ENCODE measurements around the gene PDE4D.

DNA sequence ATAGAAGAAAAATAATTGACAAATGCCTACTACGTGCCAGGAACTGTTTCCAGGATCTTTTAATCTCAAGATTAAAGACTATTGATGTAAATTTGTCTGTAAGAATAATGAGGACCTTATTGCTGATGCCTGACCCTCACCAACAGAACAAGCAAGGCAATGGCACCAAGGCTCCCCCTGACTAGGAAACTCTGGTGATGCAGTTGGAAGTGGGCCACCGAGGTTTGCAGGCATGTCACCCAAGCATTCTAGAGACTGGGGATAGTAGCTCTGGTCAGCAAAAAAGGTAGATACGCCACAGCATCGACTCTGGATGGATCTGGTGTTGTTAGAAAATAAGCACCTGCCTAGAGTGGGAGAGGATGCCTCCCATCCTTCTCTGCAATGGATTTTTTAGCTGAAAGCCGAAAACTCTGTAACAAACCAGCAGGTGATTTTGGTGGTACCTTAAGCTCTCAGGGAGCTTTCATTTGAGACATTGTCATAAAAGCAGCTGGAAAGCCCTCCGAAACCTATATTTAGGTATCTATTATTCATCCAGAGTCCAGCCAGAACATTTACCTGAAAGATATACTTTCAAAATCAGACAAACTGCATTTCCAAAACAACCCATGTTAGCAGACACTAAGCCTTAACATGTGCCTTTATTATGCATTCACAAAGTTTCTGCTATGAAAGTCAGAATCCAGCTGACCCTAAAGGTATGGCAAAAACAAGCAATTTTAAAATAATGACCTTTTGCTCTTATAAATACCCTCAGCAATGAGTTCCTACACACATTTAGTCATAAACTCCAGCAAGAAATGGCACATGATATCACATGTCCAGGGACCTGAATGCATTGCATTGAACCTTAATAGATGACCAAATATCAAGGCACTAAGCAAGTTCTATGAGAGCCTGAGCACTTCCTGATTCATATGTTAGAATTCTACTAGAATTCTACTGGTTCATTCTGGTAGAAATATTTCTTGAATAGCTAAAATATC, 308.4 kb downstream of the PDE4D start:
- TF ChIP-seq, protein P1, sequence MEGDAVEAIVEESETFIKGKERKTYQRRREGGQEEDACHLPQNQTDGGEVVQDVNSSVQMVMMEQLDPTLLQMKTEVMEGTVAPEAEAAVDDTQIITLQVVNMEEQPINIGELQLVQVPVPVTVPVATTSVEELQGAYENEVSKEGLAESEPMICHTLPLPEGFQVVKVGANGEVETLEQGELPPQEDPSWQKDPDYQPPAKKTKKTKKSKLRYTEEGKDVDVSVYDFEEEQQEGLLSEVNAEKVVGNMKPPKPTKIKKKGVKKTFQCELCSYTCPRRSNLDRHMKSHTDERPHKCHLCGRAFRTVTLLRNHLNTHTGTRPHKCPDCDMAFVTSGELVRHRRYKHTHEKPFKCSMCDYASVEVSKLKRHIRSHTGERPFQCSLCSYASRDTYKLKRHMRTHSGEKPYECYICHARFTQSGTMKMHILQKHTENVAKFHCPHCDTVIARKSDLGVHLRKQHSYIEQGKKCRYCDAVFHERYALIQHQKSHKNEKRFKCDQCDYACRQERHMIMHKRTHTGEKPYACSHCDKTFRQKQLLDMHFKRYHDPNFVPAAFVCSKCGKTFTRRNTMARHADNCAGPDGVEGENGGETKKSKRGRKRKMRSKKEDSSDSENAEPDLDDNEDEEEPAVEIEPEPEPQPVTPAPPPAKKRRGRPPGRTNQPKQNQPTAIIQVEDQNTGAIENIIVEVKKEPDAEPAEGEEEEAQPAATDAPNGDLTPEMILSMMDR (IDR thresholded peaks at IDR 0.05; ENCODE audit: low read length): no peak
- no peak for TF ChIP-seq EZH2phosphoT487 (IDR thresholded peaks at IDR 0.05; ENCODE audit: low read length)

Data from MM.1S (cell line).